Cardiac septum (tissue), 1 donor: ENCODE data around the gene PRKAR1B. TPM values are rescaled to one million over a fixed set of nuclear protein-coding genes. Genes with fewer than 3 reads are reported as not detected.
"Not testable (repeated sequence)": the region's sequence is repeated elsewhere in the genome, so short reads cannot be mapped to it uniquely, and the experiment has no call there.

ENCODE experiments used
- DNase-seq: peaks from one replicate; pipeline ENCODE4 v3.0.0-alpha.2; 2020; ENCODE audit warnings: low spot score
- intact Hi-C: fragments of 100-400 bp; cut with DNase I; formaldehyde crosslinking; loops from one replicate; pipeline ENCODE4 v1.14.0; 2022
- total RNA-seq: library from RNA; stranded (reverse); fragmentation: NEBNext Ultra II Directional; extraction: Animal tissue kit (Norgen Biotek cat#: 25700); gene quantifications from one replicate; pipeline ENCODE4 v1.2.1, GENCODE V29; 2021
- donor health status: DM: no; HTN: no; CAD: no.

PRKAR1B gene
- total RNA-seq, 1 donor from 2014 or later: 13.5 TPM

DNA sequence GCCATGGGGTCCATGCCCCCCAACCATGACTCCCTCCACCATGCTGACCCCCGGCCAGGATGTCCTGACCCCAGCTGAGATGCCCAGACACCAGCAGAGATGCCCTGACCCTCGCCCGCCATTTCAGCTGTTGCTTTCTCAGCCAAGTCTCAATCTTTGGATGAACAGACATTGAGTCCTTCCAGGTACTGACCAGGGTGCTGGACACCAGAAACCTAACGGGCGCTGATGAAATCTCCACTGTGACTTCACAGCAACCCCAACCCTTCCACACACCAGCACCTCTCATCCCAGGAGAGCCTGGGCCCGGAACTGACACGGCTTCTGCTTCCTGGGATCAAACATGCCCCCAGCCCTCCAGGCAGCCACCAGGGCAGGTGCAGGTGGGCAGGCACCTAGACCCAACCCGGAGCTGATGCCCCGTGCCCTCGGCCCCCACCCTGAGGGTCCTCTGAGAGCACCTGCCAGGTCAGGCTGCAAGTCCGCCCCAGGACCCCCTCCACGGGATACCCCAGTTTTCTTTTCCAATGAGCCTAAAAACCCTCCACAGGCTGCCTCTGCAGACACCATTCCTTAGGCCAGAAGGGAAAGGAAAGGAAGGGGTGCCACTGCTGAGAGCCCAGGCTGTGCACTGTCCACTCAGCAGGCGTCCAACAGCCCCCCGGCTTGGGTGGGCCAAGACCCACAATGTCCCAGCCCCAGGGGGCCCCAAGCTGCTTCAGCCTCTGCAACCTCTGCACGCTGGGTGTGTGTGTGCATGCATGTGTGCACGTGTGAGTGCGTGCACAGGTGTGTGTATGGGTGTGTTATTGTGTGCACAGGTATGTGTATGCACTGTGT, 164.1 kb downstream of the PRKAR1B start:
- DNase-seq: no peak
- intact Hi-C loops: no loop called here

DNA sequence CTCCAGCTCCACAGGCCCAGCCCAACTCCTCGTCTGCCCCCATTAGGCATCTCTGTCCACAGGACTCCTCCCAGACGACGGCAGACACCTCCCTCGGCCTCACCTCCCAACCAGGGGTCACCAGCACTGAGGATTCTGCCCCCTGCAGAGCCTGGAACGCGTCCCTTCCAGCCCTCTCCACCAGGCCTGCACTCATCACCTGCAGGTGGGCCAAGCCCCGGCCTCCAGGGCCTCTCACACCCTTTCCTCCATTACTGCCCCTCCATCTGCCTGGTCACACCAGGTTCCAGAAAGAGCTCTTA, 164.8 kb downstream of the PRKAR1B start:
- DNase-seq: no peak
- intact Hi-C loops: no loop called here

DNA sequence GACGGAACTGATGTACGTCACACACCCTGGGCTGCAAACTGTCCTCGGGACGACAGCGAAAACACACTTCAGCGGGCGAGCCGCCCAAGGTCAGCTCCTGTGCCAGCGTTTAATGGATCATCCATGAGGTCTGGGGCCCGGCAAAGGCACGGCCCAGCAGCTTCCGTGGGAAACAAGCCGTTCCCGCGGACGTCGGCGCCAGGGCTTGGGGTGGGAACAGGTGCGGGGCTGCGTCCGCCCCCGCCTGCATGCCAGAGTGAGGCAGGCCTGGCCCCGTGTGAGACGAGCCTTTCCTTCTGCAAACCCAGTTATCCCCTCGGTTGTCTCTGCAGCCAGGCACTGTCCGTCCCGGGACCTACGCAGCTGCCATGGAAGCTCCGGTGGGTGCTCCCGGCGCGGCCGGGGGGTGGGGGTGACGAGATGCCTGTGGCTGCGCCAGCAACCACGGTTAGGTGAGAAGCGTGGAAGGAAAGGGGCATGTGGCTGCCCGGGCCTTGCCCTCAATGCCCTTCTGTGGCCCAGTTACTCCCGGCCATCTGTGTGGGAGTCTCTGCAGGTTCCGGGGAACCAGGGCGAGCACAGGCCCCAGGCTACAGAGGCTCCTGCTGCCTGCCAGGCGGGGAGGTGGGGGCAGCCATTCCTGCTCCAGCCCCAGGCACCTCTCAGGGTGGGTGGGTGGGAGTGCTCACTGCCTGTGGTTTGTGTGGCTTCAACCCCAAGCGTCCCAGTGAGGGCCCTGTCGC, 165.3 kb downstream of the PRKAR1B start:
- intact Hi-C loops: no loop called here
- DNase-seq: no peak

DNA sequence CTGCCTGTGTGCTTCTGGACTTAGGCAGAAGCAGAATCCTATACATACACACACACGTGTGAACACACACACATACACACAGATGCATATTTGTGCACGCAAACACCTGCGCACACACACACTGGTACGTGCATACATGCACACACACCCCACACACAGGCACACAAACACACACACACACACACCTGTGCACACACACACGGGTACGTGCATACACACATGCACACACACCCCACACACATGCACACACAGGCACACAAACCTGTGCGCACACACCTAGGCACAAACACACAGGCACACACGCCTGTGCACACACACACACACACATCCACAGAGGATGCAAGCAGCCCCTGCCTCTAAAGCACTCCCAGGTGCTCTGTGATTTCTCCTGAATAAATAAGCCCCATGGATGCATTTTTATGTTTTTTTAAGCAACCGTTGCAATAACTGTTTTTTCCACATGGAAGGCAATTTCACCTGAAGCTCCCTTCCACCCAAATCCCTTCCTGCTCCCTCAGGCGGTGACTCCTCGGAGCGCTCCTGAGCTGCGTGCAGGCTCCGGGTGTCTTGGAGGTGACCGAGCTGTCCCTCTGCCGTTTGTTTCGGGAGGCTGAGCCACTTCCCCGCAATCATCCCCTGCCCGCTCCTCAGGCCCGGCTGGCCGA, 166.0 kb downstream of the PRKAR1B start:
- no peak for DNase-seq
- intact Hi-C loops: no loop called here

DNA sequence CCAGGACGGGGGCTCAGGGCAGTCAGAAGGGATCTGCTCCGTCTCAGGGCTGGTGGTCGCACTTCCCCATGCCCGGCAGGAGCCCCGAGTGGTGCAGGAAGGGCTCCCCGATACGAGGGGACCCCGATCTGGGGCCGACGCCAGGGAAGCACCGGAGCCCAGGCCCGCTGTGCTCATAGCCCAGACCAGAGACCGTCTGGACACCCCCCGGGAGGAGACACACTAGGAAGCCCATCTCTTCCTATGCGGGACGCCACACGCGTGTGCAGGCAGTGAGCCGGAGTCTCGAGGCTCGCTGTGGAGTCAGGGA, 167.7 kb downstream of the PRKAR1B start:
- intact Hi-C loops: no loop called here
- DNase-seq: no peak

DNA sequence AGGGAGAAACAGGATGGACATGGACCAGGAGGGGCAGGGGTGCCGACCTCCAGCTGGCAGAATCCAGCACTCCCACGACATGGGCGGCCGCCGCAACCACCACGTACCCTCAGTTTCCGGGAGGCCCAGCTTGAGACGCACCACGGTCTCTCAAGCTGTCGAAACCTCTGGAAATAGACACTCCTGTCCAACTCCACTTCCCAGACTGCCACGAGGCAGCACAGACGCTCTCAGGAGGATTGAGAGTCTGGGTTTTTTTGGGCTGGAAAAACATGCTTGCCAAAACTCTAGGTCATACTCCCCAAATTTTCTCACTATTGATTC, 169.6 kb downstream of the PRKAR1B start:
- DNase-seq: no peak
- intact Hi-C loops: no loop called here

DNA sequence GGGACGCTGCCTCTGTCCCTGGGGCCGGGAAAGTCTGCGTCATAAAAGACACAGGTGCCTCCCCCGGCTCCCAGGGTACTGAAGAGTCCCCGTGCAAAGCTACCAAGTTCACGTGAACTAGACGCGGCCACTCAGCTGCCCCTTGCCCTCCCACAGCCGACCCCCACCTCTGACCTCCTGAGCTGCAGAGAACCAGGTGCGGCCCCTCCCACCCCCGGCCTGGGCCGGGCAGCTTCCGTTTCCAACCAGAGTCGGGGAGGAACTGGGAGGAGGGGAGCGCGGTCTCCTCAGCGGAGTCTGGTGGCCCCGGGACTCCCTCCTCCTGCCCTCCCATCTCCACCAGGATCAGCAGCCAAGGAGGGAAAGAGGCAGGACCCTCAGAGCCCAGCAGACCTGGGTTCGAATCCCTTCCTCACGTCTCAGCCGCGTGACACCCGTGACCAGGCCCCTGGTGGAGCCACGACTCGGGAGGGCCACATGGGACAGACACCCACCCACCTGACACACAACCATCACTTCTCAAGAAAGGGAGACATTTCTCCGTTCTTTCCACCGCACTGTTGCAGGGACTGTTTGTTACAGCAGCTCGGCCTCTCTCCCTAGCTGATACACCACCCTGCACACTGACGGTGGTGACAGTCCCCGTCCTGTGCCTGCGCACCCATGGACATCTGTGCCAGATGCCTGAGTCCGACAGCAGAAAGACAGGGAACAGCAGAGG, 170.1 kb downstream of the PRKAR1B start:
- DNase-seq: no peak
- intact Hi-C loops: no loop called here

DNA sequence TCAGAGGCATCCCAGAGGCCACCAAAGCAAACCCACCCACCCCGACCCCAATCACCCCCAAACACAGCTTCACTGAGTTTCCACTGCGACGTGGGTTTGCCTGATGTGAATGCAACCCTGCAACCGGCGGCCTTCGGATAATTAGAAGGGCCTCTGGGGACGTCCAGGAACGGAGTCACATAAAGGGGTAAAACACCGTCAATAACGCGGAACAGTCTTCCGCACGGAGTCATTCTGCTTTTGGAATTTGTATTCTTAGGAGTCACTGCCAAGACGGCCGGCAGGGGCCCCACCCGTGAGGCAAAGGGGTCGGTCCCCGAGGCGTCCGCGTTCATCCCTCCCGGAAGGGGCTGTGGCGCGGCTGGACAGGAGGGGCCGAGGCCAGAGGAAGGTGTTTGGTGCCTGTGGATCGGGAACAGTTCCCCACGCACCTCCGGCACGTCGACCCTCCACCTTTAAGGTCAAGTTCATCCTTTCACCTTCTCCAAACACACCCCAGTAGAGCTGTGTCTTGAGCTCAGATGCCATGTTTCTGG, 170.7 kb downstream of the PRKAR1B start:
- intact Hi-C loops: no loop called here
- DNase-seq: no peak

DNA sequence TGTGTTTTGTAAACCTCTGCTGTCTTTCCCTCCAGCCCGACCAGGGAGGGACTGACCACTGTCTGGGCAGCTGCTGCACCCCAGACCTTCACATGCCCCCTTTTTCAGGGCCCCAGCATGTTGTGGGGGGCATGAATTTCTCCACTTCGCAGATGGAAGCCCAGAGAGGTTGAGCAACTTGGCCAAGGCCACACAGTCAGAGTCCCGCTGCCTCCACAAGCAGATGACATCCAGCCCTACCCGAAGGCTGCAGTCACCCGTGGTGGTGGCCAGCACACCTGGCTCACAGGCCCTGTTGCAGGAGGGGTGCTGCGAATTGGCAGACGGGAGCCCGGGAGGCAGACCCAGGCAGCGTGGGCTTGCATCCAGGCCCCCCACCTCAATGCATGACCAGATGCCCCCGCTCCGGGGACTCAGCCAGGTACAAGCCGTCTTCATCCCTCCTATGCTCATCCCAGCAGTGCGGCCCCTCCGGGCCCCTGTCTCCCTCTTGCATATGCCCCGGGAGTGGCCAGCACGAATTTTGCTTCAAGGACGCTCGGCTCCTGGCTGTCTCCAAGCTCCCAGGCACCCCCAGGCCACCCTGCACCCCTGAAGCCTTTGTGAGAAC, 171.4 kb downstream of the PRKAR1B start:
- no peak for DNase-seq
- intact Hi-C loops: no loop called here

DNA sequence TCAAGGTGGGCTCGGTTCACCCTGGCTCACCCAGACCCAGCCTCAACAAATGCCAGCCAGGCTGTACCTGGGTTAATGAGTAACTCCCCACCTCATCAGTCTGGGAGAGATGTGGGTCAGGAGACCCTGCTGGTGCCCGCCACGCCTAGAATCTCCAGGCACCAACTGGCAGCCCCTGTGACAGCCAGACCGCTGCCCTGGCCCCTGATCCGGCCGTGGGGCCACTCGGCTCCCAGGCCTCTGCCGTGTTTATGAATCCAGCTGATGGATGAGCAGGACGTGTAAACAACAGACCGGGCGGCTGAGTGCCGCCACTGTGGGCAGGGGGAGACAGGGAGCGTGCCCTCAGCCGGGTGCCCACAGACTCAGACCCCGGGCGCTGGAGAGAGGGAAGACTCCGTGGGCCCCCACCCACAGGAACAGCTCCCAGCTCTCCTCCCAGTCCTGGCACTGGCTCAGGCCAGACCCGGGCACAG, 173.4 kb downstream of the PRKAR1B start:
- no peak for DNase-seq
- intact Hi-C loops: no loop called here

DNA sequence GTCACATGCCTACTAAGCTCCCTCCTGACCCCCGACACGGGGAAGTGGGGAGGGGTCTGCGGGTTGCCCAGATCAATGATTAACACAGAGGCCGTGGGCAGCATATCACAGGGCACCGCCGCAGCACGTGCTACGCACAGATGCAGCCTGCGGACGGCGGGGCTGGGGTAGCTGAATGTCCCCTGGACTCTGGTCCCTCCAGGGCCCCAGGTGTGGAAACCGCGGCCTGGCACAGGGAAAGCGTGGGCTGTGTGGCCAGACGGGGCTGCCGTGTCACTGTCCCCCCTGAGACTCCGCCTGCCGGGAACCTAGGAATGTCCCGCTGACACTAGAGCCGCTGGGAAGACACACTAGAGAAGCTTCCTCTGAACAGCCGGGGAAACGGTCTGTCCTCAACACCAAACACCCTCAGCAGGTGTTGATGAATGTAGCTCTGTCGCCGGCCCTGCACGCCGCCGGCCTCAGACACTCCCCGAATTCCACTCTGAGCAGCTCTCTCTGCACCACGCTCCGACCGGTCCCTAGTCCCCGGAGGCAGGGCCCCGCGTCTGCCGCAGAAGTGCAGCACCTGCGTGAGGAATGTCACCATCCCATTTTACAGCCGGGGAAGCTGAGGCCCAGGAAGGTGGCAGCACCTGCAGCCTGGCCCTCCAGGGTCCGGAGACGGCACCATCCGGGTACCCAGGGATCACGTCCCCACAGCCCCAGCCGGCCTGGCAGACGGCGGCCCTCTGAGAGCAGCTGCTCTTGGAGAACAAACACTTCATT, 174.0 kb downstream of the PRKAR1B start:
- DNase-seq: no peak
- intact Hi-C loops: no loop called here

DNA sequence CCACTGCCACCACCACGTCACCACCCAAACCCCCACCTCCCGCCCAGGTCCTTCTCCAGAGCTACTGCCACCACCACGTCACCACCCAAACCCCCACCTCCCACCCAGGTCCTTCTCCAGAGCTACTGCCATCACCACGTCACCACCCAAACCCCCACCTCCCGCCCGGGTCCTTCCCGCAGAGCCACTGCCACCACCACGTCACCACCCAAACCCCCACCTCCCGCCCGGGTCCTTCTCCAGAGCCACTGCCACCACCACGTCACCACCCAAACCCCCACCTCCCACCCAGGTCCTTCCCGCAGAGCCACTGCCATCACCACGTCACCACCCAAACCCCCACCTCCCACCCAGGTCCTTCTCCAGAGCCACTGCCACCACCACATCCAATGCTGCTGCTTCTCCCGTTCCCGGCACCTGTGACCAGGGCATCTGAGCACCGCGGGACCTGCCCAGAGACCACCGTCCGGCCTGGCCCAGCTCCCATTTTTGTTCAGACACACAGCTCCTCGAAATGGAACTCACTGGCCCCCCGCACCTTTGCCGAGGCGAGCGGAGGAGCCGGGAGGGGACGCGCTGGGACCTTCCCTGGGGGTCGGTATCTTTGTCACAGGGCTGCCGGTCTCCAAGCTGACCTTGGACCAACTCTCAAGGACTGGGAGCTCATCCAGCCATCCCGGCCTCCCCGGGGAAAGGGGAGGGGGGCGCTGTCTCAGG, 174.8 kb downstream of the PRKAR1B start:
- DNase-seq, intact Hi-C loops: not testable (repeated sequence)

DNA sequence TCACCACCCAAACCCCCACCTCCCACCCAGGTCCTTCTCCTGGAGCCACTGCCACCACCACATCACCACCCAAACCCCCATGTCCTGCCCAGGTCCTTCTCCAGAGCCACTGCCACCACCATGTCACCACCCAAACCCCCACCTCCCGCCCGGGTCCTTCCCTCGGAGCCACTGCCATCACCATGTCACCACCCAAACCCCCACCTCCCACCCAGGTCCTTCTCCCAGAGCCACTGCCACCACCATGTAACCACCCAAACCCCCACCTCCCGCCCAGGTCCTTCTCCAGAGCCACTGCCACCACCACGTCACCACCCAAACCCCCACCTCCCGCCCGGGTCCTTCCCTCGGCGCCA, 175.5 kb downstream of the PRKAR1B start:
- DNase-seq, intact Hi-C loops: not testable (repeated sequence)

DNA sequence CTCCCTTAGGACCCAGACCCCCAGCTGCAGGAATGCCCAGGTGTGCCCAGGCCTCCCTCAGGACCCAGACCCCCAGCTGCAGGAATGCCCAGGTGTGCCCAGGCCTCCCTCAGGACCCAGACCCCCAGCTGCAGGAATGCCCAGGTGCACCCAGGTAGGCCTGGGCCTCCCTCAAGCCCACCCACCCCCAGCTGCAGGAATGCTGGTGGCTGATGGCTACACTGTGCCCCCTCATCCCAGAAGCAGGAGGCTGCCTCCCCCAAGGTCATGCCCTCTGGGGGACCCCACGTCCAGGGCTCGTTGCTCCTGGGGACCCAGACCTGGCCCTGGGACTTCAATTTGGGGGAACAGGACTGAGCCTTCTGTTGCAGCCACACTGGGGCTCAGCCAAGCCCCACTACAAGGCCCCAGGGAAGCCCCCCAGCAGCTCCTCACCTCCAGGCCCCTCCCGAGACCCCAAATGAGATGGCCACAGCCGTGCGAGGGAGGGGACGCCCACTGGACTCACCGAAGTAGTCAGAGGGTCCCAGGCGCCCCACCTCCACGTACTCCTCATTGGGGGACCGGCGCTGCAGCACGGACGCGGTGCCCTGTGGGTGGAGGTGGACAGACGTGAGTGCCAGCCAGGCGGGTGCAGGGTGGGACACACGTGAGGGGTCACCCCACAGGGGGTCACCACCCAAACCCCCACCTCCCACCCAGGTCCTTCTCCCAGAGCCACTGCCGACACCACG, 176.0 kb downstream of the PRKAR1B start:
- DNase-seq: no peak
- intact Hi-C loops: no loop called here

DNA sequence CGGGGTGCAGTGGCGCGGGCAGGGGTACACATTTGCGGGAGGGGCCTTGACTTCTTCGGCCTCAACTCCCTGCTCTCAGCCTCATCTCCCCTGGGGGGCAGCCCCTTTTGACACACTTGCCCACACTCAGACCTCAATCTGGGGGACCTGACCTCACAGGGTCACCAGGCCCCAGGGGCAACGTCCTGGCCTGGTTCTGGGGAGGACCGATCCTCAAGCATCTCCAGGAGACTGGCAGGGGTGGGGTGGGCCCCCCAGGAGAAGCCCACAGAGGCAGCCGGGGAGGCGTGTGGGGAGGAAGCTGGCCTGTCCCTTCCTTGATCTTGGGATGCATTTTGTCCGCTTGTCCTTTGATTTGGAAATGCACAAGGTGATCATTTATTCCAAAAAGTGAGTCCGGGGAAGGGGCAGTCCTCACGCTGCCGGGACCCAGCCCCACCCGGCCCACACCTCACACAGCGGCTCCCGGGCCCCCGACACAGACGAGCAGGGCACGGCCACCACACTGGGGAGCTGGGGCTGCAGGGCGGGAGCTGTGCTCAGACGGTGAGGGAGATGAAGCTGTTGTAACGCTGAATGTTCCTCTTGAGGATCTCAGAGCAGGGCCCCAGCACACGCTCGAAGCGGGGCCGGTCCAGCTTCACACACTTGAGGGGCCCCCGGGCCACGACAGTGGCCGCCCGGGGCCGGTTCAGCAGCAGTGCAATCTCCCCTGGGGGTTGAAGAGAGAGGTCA, 177.0 kb downstream of the PRKAR1B start:
- intact Hi-C loops: no loop called here
- no peak for DNase-seq

DNA sequence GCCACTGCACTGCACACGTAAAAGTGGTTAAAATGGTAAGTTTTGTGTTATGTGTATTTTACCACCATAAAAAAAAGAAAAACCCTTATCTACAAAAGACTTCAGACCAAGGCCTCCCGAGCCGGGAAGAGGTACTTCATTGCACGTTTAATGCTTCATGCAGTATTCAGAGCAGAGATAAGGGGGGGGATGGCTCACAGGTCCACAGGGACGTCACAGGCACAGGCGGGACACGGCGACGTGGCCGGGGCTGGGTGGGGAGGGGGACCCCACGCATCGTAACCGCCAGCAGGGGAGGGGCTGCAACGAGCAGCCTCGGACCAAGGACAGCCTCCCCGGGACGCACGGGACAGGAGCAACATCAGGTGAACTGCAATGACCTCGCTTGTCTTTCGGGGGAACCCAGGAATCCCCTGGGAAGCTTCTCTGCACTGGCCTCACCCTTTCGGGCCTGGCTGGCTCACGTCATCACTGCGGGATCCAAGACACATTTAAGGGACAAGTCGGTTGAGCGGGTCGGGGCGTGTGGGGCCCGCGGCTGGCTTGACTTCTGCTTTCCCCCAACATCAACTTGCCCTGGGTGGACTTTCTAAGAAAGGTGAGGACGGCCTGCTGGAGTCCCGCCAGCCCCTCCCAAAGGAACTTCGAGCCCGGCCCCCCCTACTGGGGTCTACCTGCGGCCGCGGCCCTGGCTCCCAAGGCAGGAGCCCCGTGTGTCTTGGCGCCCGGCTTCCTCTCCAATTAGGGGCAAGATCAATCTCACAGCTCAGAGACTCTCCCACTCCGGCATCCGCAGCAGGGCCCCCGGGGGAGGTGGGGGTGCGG, 177.8 kb downstream of the PRKAR1B start:
- intact Hi-C loops: no loop called here
- no peak for DNase-seq
